ENCODE measurements around the gene SIL1. TPM values are rescaled to one million over a fixed set of nuclear protein-coding genes. Genes with fewer than 3 reads are reported as not detected.

SIL1 gene
- total and polyA plus RNA-seq, 9 of the 15 experiments (the other 6 are each of a cell fraction or from before 2014, with no cell fraction given) = 1.3 to 30.5 (median 18.1) TPM

DNA sequence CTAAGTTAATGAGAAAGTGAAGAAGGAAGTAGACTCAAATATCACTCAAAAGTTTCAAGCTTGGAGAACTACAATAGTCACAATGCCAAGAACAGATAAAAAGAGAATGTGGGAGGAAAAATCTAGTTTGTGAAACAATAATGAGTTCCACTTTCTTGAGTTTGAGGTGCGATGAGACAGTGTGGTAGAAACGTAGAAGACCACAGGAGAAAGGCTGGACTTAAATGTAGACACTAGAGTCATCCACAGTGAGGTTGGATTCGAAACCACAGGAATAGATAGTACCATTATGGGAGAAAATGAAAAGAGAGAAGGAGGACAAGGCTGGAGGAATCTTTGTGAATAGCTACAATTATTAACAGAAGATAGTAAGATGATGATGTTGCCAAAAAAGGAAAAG is 182.0 kb downstream of the SIL1 start:
- Histone ChIP-seq H3K4me1 (replicated peaks in 1 of 2; ENCODE audit: control insufficient read depth in 2 of 2, insufficient read depth in 2 of 2, low read length in 2 of 2) (no peaks in the 10 kb centered on the region), H3K9me1 (ENCODE audit: control insufficient read depth, insufficient read depth, low read length) (no peaks in the 10 kb centered on the region), H3K4me3 (no peak overlapping the region), H3K27me3 (ENCODE audit: control insufficient read depth in 2 of 2, insufficient read depth in 2 of 2, low read length in 2 of 2) (no peaks in the 10 kb centered on the region), H4K20me1 (replicated peaks; ENCODE audit: control insufficient read depth, insufficient read depth, low read length) (no peaks in the 10 kb centered on the region), H3K4me2 (ENCODE audit: insufficient read depth, low read length) (no peak overlapping the region), H3K9ac (ENCODE audit: insufficient read depth in 1 of 2, low read depth in 2 of 2, low read length in 2 of 2) (no peak overlapping the region), H3K9me3 (replicated peaks; ENCODE audit: control insufficient read depth, insufficient read depth, low read depth, low read length) (no peaks in the 10 kb centered on the region), H2AFZ (ENCODE audit: low read depth, low read length) (no peak overlapping the region), H3K27ac (ENCODE audit: extremely low read depth, low read depth, low read length) (no peak overlapping the region), H3K36me3 (ENCODE audit: control insufficient read depth, insufficient read depth, low read length) (no peaks in the 10 kb centered on the region; the same call in 2 of the 3 replicates), H3K79me2 (ENCODE audit: control insufficient read depth, insufficient read depth, low read length) (no peaks in the 10 kb centered on the region)
- in situ Hi-C loops (cut with MboI) (no loop called here), intact Hi-C loops (cut with micrococcal nuclease) (no loop called here)
- FAIRE-seq (no peak), ATAC-seq (no peak), DNase-seq (ENCODE audit: extremely low read depth in 1 of 4, low spot score in 3 of 4) (no peak)
- ChIA-PET POLR2A (no interaction called here), CTCF (ENCODE audit: low intra/inter-chr PET ratio) (no interaction called here)
- no TSS peak for BruUV-seq (replicated peaks)
- 45% methylated on average over 3 of the region's 3 CpGs for WGBS (ENCODE audit: insufficient coverage, low coverage, missing lambda C conversion rate)
- TF ChIP-seq TSC22D4 (tag; IDR thresholded peaks at IDR 0.05) (no peak), MED1 (CRISPR knock-in tag; IDR thresholded peaks at IDR 0.05; ENCODE audit: borderline replicate concordance) (no peak), DIDO1 (tag; IDR thresholded peaks at IDR 0.05; ENCODE audit: low read depth) (no peak), RBM15 (IDR thresholded peaks at IDR 0.05; ENCODE audit: insufficient read depth, low read length) (no peak), SMARCB1 (IDR thresholded peaks at IDR 0.05; ENCODE audit: insufficient read length, low read depth) (no peak), SMARCA5 (IDR thresholded peaks at IDR 0.05) (no peak), HOXB6 (CRISPR knock-in tag; IDR thresholded peaks at IDR 0.05; ENCODE audit: borderline replicate concordance) (no peak), NR2F6 (CRISPR knock-in tag; IDR thresholded peaks at IDR 0.05) (no peak), ZNF217 (CRISPR knock-in tag; IDR thresholded peaks at IDR 0.05) (no peak), ZFP1 (CRISPR knock-in tag; IDR thresholded peaks at IDR 0.05) (no peak), FUS (optimal IDR thresholded peaks at IDR 0.05; ENCODE audit: low read depth, low read length) (no peak), ZBTB7A (IDR thresholded peaks at IDR 0.05; ENCODE audit: borderline replicate concordance, control insufficient read depth, low read depth, low read length) (no peak), MECOM (CRISPR knock-in tag; IDR thresholded peaks at IDR 0.05) (no peak), EP400 (IDR thresholded peaks at IDR 0.05) (no peak), MTA1 (IDR thresholded peaks at IDR 0.05; ENCODE audit: borderline replicate concordance) (no peak)
- TF ChIP-seq, protein P1, sequence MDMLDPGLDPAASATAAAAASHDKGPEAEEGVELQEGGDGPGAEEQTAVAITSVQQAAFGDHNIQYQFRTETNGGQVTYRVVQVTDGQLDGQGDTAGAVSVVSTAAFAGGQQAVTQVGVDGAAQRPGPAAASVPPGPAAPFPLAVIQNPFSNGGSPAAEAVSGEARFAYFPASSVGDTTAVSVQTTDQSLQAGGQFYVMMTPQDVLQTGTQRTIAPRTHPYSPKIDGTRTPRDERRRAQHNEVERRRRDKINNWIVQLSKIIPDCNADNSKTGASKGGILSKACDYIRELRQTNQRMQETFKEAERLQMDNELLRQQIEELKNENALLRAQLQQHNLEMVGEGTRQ (CRISPR knock-in tag; IDR thresholded peaks at IDR 0.05) = no peak
- TF ChIP-seq, protein P2, sequence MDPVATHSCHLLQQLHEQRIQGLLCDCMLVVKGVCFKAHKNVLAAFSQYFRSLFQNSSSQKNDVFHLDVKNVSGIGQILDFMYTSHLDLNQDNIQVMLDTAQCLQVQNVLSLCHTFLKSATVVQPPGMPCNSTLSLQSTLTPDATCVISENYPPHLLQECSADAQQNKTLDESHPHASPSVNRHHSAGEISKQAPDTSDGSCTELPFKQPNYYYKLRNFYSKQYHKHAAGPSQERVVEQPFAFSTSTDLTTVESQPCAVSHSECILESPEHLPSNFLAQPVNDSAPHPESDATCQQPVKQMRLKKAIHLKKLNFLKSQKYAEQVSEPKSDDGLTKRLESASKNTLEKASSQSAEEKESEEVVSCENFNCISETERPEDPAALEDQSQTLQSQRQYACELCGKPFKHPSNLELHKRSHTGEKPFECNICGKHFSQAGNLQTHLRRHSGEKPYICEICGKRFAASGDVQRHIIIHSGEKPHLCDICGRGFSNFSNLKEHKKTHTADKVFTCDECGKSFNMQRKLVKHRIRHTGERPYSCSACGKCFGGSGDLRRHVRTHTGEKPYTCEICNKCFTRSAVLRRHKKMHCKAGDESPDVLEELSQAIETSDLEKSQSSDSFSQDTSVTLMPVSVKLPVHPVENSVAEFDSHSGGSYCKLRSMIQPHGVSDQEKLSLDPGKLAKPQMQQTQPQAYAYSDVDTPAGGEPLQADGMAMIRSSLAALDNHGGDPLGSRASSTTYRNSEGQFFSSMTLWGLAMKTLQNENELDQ (CRISPR knock-in tag; IDR thresholded peaks at IDR 0.05; ENCODE audit: borderline replicate concordance) = no peak
